HCT116 (cell line): ENCODE data around the gene CACNA2D3. TPM values are rescaled to one million over a fixed set of nuclear protein-coding genes. Genes with fewer than 3 reads are reported as not detected.

Experiments
- ATAC-seq: fragments of 200-7000 bp; cut with Tn5 transposase; 2 replicates; pipeline ENCODE4 v1.9.1; 2020; ENCODE audit warnings: mild to moderate bottlenecking, moderate library complexity
- BruUV-seq: library from RNA; stranded (reverse); fragments of 400-500 nt; replicated peaks from 2 replicates; lab custom pipeline; 2021; lab: Mats Ljungman, UMichigan
- CTCF ChIA-PET: fragments of 300-600 bp; sonication (Branson Sonifier 250); formaldehyde crosslinking; loops from one replicate; lab custom pipeline; 2021; ENCODE audit warnings: antibody characterized with exemption; lab: Charles Lee
- POLR2A ChIA-PET: fragments of 300-600, 350-600 bp; sonication (Branson Sonifier 250); formaldehyde crosslinking; loops from one replicate; lab custom pipeline; 2021; ENCODE audit warnings: antibody characterized with exemption; lab: Charles Lee
- RAD21 ChIA-PET, 2 experiments: fragments of 300-600 bp; sonication (Branson Sonifier 250); formaldehyde crosslinking; loops; one replicate each; lab custom pipeline; 2023; ENCODE audit warnings: low total read pairs in 2 of 2; ENCODE audit not compliant: uncharacterized antibody in 2 of 2, unreplicated experiment in 2 of 2, low non-redundant PET in 1 of 2; lab: Charles Lee
- DNase-seq: peaks from one replicate; pipeline ENCODE4 v3.0.0-alpha.2; 2010; ENCODE audit warnings: low read depth, low spot score
- H2AFZ ChIP-seq: fragments of 200-600 bp; shearing (Covaris generic), sonication (generic); 2 replicates; pipeline ENCODE4 v1.6.1; 2017; ENCODE audit warnings: low read depth, mixed run types, mixed read lengths, antibody characterized with exemption, low read length; ENCODE audit not compliant: poor library complexity, severe bottlenecking
- H3K27ac ChIP-seq: 2 replicates; pipeline ENCODE4 v1.5.1; 2012; ENCODE audit warnings: low read depth, low read length
- H3K27me3 ChIP-seq: fragments of 200-600 bp; sonication (generic); 2 replicates; pipeline ENCODE4 v1.6.1; 2016; ENCODE audit warnings: mixed run types, low read length, mixed read lengths; ENCODE audit not compliant: insufficient read depth
- H3K36me3 ChIP-seq, 2 experiments: fragments of 200-500 bp in 1 of 2; fragments of 200-600 bp in 1 of 2; sonication (Bioruptor generic) in 1 of 2; sonication (generic) in 1 of 2; 2 replicates each; pipeline versions ENCODE4 v1.5.1 to v1.6.1; 2014 to 2016; ENCODE audit warnings: low read length in 2 of 2, inconsistent platforms in 1 of 2, mixed read lengths in 1 of 2, mixed run types in 1 of 2; ENCODE audit not compliant: insufficient read depth in 2 of 2, control insufficient read depth in 1 of 2
- H3K4me1 ChIP-seq, 2 experiments: fragments of 200-600 bp in 1 of 2; sonication (generic) in 1 of 2; 2 replicates each; pipeline versions ENCODE4 v1.5.1 to v1.6.1; 2012 to 2017; ENCODE audit warnings: low read length in 2 of 2, inconsistent platforms in 1 of 2, mild to moderate bottlenecking in 1 of 2, mixed read lengths in 1 of 2, mixed run types in 1 of 2, moderate library complexity in 1 of 2; ENCODE audit not compliant: insufficient read depth in 2 of 2, control insufficient read depth in 1 of 2
- H3K4me2 ChIP-seq: fragments of 200-600 bp; sonication (generic); 2 replicates; pipeline ENCODE4 v1.6.1; 2017; ENCODE audit warnings: mixed run types, low read length, mixed read lengths
- H3K4me3 ChIP-seq, 2 experiments: fragments of 200-600 bp in 1 of 2; sonication (generic) in 1 of 2; replicated peaks in 1 of 2; 2 replicates each; pipeline ENCODE4 v1.5.1; 2011 to 2016; ENCODE audit warnings: low read length in 2 of 2, control low read depth in 1 of 2, low read depth in 1 of 2, mild to moderate bottlenecking in 1 of 2, mixed read lengths in 1 of 2, mixed run types in 1 of 2
- H3K79me2 ChIP-seq: fragments of 200-600 bp; sonication (generic); 2 replicates; pipeline ENCODE4 v1.6.1; 2017; ENCODE audit warnings: mild to moderate bottlenecking, mixed run types, low read length, moderate library complexity, mixed read lengths; ENCODE audit not compliant: insufficient read depth
- H3K9ac ChIP-seq: fragments of 200-600 bp; sonication (generic); 2 replicates; pipeline ENCODE4 v1.6.1; 2016; ENCODE audit warnings: low read length, mixed read lengths
- H3K9me2 ChIP-seq: fragments of 200-600 bp; sonication (generic), shearing (Covaris generic); 2 replicates; pipeline ENCODE4 v1.6.1; 2017; ENCODE audit warnings: mixed run types, mild to moderate bottlenecking, moderate library complexity; ENCODE audit not compliant: insufficient read depth
- H3K9me3 ChIP-seq, 2 experiments: fragments of 200-500 bp in 1 of 2; fragments of 200-600 bp in 1 of 2; sonication (Bioruptor generic) in 1 of 2; sonication (generic) in 1 of 2; 2 replicates each; pipeline ENCODE4 v1.6.1; 2014 to 2017; ENCODE audit warnings: low read length in 2 of 2, mixed read lengths in 2 of 2, inconsistent platforms in 1 of 2, low read depth in 1 of 2, mild to moderate bottlenecking in 1 of 2, mixed run types in 1 of 2, moderate library complexity in 1 of 2; ENCODE audit not compliant: control insufficient read depth in 1 of 2, insufficient read depth in 1 of 2
- H4K20me1 ChIP-seq: fragments of 200-600 bp; sonication (generic), shearing (Covaris generic); 2 replicates; pipeline ENCODE4 v1.6.1; 2017; ENCODE audit warnings: mixed run types, mild to moderate bottlenecking, moderate library complexity; ENCODE audit not compliant: insufficient read depth
- CBX3 ChIP-seq: IDR thresholded peaks from 2 replicates; pipeline ENCODE4 v1.6.1; 2012; ENCODE audit warnings: low read depth
- EZH2phosphoT487 ChIP-seq: fragments of 200-600 bp; IDR thresholded peaks from 2 replicates; pipeline ENCODE4 v1.6.1; 2018; ENCODE audit warnings: antibody characterized with exemption, borderline replicate concordance
- FOSL1 ChIP-seq: IDR thresholded peaks from 2 replicates; pipeline ENCODE4 v1.6.1; 2012; ENCODE audit warnings: low read depth
- RAD21 ChIP-seq: IDR thresholded peaks from 2 replicates; pipeline ENCODE4 v1.6.1; 2012; ENCODE audit warnings: low read depth, mild to moderate bottlenecking
- REST ChIP-seq: IDR thresholded peaks from 2 replicates; pipeline ENCODE4 v1.6.1; 2012; ENCODE audit warnings: low read depth
- SIN3A ChIP-seq: IDR thresholded peaks from 2 replicates; pipeline ENCODE4 v1.6.1; 2012; ENCODE audit warnings: low read depth
- SRF ChIP-seq: IDR thresholded peaks from 2 replicates; pipeline ENCODE4 v1.6.1; 2012; ENCODE audit warnings: low read depth
- TCF7L2 ChIP-seq: IDR thresholded peaks from 2 replicates; pipeline ENCODE4 v1.7.0; 2011; ENCODE audit warnings: borderline replicate concordance, inconsistent platforms; ENCODE audit not compliant: insufficient read depth, insufficient read length; ENCODE audit errors: extremely low read depth
- YY1 ChIP-seq: IDR thresholded peaks from 2 replicates; pipeline ENCODE4 v1.6.1; 2011; ENCODE audit warnings: low read length, low read depth, moderate library complexity, mild to moderate bottlenecking; ENCODE audit not compliant: insufficient replicate concordance; ENCODE audit errors: extremely low read depth
- ZBTB33 ChIP-seq: IDR thresholded peaks from 2 replicates; pipeline ENCODE4 v1.6.1; 2011; ENCODE audit warnings: mild to moderate bottlenecking, low read length, moderate library complexity; ENCODE audit not compliant: insufficient replicate concordance; ENCODE audit errors: extremely low read depth
- ZFX ChIP-seq: fragments of 450-650 bp; IDR thresholded peaks from 2 replicates; pipeline ENCODE4 v1.6.1; 2017
- intact Hi-C: fragments of 100-400 bp; cut with micrococcal nuclease; formaldehyde crosslinking; loops from 2 replicates; pipeline ENCODE4 v1.10.0; 2022
- total RNA-seq: library from RNA; stranded (reverse); gene quantifications from one replicate; pipeline ENCODE4 v1.2.1, GENCODE V29; 2021; ENCODE audit not compliant: unreplicated experiment
- TF ChIP-seq, protein P1 (sequence below): IDR thresholded peaks from 2 replicates; pipeline ENCODE4 v1.6.1; 2012

CACNA2D3 gene
- total RNA-seq, 1 experiment from 2014 or later, result 0.20 TPM

DNA sequence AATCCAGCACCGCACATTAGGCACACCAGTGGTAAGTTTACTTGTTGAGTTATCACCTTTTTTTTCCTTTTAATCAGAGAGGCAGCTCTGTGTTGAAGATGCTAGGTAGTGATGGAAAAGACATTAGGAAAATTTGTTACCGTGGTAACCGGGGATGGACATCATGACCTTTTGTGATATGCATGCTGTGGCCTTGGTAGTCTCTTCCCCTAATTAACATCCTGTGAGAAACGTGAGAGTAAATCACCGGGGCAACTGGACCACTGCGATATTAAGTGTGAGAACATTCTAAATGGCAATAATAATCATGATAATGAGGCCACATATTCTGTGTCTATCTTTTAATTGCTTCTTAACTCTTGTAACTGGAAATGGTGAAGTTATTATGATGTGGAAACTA is 362.0 kb downstream of the CACNA2D3 start:
- TF ChIP-seq ZBTB33 (no peak), FOSL1 (no peak)
- TF ChIP-seq, protein P1, sequence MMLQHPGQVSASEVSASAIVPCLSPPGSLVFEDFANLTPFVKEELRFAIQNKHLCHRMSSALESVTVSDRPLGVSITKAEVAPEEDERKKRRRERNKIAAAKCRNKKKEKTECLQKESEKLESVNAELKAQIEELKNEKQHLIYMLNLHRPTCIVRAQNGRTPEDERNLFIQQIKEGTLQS, result no peak
- H4K20me1 ChIP-seq, result no peaks in the 10 kb centered on the region
- POLR2A ChIA-PET, result no interaction called here
- H3K79me2 ChIP-seq, result no peaks in the 10 kb centered on the region
- RAD21 ChIA-PET, result no interaction called here
- H3K9ac ChIP-seq, result no peak overlapping the region
- H3K4me2 ChIP-seq, result no peak overlapping the region
- CTCF ChIA-PET, result no interaction called here
- no peak for DNase-seq
- intact Hi-C loops, result no loop called here
- H3K4me3 ChIP-seq, result no peak overlapping the region
- no peak overlapping the region for H2AFZ ChIP-seq
- no peak for ATAC-seq
- H3K27ac ChIP-seq, result no peak overlapping the region
- no peaks in the 10 kb centered on the region; a peak in 1 of 4 replicates for H3K9me3 ChIP-seq
- H3K36me3 ChIP-seq, result no peaks in the 10 kb centered on the region
- H3K9me2 ChIP-seq, result no peaks in the 10 kb centered on the region
- H3K4me1 ChIP-seq, result no peaks in the 10 kb centered on the region
- no TSS peak for BruUV-seq
- no peaks in the 10 kb centered on the region for H3K27me3 ChIP-seq

GRCh38 chr3:54486317-54486716 is 364.0 kb downstream of the CACNA2D3 start:
- Histone ChIP-seq H3K4me3 (no peak overlapping the region), H3K4me2 (no peak overlapping the region), H4K20me1 (no peaks in the 10 kb centered on the region), H2AFZ (no peak overlapping the region), H3K27me3 (no peaks in the 10 kb centered on the region), H3K9me2 (no peaks in the 10 kb centered on the region), H3K4me1 (no peaks in the 10 kb centered on the region), H3K27ac (no peak overlapping the region), H3K79me2 (no peaks in the 10 kb centered on the region), H3K36me3 (no peaks in the 10 kb centered on the region), H3K9me3 (no peaks in the 10 kb centered on the region; a peak in 1 of 4 replicates), H3K9ac (no peak overlapping the region)
- TF ChIP-seq CBX3 (no peak), SRF (no peak), FOSL1 (no peak), REST (no peak), RAD21 (no peak), YY1 (no peak), ZFX (no peak), EZH2phosphoT487 (no peak), SIN3A (no peak), TCF7L2 (no peak)
- TF ChIP-seq, protein P1, result no peak
- no TSS peak for BruUV-seq
- CTCF ChIA-PET, result no interaction called here
- RAD21 ChIA-PET, result no interaction called here
- DNase-seq (no peak), ATAC-seq (no peak)
- POLR2A ChIA-PET, result no interaction called here
- intact Hi-C loops, result no loop called here
